Smooth muscle cell (in vitro differentiated cells): Measurements from ENCODE around the gene KCNN1. TPM values are rescaled to one million over a fixed set of nuclear protein-coding genes. Genes with fewer than 3 reads are reported as not detected.

Experiments
- DNase-seq: peaks from one replicate; lab custom pipeline; 2025; ENCODE audit not compliant: unreplicated experiment; lab: John Stamatoyannopoulos, UW
- H2AFZ ChIP-seq: fragments of 200-600 bp; sonication (generic); 2 replicates; pipeline ENCODE4 v1.6.0; 2016; ENCODE audit warnings: antibody characterized with exemption, low read depth, mild to moderate bottlenecking
- H3F3A ChIP-seq: fragments of 200-600 bp; sonication (generic); 2 replicates; pipeline ENCODE4 v1.6.0; 2017; ENCODE audit warnings: antibody characterized with exemption, low read depth
- H3K27ac ChIP-seq: fragments of 200-600 bp; sonication (generic); 2 replicates; pipeline ENCODE4 v1.5.1; 2016; ENCODE audit warnings: low read depth, mild to moderate bottlenecking
- H3K27me3 ChIP-seq: fragments of 200-600 bp; sonication (generic); 2 replicates; pipeline ENCODE4 v1.6.1; 2016; ENCODE audit warnings: low read depth, mild to moderate bottlenecking
- H3K36me3 ChIP-seq: fragments of 200-600 bp; sonication (generic); 2 replicates; pipeline ENCODE4 v1.5.1; 2016; ENCODE audit warnings: low read depth
- H3K4me1 ChIP-seq: fragments of 200-600 bp; sonication (generic); 2 replicates; pipeline ENCODE4 v1.5.1; 2016; ENCODE audit warnings: low read depth
- H3K4me2 ChIP-seq: fragments of 200-600 bp; sonication (generic); 2 replicates; pipeline ENCODE4 v1.6.0; 2016; ENCODE audit warnings: mild to moderate bottlenecking
- H3K4me3 ChIP-seq: fragments of 200-600 bp; sonication (generic); 2 replicates; pipeline ENCODE4 v1.5.1; 2016; ENCODE audit warnings: mild to moderate bottlenecking
- H3K79me2 ChIP-seq: fragments of 200-600 bp; sonication (generic); 2 replicates; pipeline ENCODE4 v1.6.0; 2016; ENCODE audit warnings: low read depth, mild to moderate bottlenecking
- H3K9ac ChIP-seq: fragments of 200-600 bp; sonication (generic); 2 replicates; pipeline ENCODE4 v1.6.0; 2016; ENCODE audit warnings: low read depth
- H3K9me3 ChIP-seq: fragments of 200-600 bp; sonication (generic); replicated peaks from 2 replicates; pipeline ENCODE4 v1.5.1; 2016; ENCODE audit warnings: low read depth
- H4K20me1 ChIP-seq: fragments of 200-600 bp; sonication (generic); 2 replicates; pipeline ENCODE4 v1.6.0; 2016; ENCODE audit warnings: low read depth
- WGBS: methylation state at CpG from one replicate; pipeline ENCODE4 v1.1.7; 2016; ENCODE audit warnings: low lambda C conversion rate; 5-methylcytosine and 5-hydroxymethylcytosine counted together
- polyA plus RNA-seq: library from polyadenylated mRNA; unstranded; fragments of >200 nt; fragmentation: Nextera tagmentation; extraction: Ambion mirVana; gene quantifications from 2 replicates; pipeline ENCODE4 v1.2.1, GENCODE V29; 2016
- total RNA-seq: library from RNA; depleted of rRNA; stranded (reverse); fragments of >200 nt; gene quantifications from 2 replicates; pipeline ENCODE4 v1.2.3, GENCODE V29; 2014
- TF ChIP-seq, protein P1 (sequence below): fragments of 200-600 bp; sonication (generic); IDR thresholded peaks from 2 replicates; pipeline ENCODE4 v1.5.1; 2017; ENCODE audit warnings: borderline replicate concordance, mild to moderate bottlenecking, antibody characterized with exemption; ENCODE audit not compliant: insufficient read depth, poor library complexity, severe bottlenecking

KCNN1 gene
- total and polyA plus RNA-seq, 2 experiments from 2014 or later: 0.22 to 4.2 TPM

GRCh38 chr19:17977021-17977420, 10.1 kb downstream of the KCNN1 start:
- Histone ChIP-seq H2AFZ (no peak overlapping the region), H3K36me3 (no peaks in the 10 kb centered on the region), H3K9ac (no peak overlapping the region), H3K4me1 (no peaks in the 10 kb centered on the region), H3K79me2 (no peaks in the 10 kb centered on the region), H3K27me3 (no peaks in the 10 kb centered on the region), H3K4me3 (no peak overlapping the region), H3F3A (no peaks in the 10 kb centered on the region), H4K20me1 (no peaks in the 10 kb centered on the region), H3K4me2 (no peak overlapping the region), H3K27ac (no peak overlapping the region), H3K9me3 (no peaks in the 10 kb centered on the region)
- TF ChIP-seq, protein P1, sequence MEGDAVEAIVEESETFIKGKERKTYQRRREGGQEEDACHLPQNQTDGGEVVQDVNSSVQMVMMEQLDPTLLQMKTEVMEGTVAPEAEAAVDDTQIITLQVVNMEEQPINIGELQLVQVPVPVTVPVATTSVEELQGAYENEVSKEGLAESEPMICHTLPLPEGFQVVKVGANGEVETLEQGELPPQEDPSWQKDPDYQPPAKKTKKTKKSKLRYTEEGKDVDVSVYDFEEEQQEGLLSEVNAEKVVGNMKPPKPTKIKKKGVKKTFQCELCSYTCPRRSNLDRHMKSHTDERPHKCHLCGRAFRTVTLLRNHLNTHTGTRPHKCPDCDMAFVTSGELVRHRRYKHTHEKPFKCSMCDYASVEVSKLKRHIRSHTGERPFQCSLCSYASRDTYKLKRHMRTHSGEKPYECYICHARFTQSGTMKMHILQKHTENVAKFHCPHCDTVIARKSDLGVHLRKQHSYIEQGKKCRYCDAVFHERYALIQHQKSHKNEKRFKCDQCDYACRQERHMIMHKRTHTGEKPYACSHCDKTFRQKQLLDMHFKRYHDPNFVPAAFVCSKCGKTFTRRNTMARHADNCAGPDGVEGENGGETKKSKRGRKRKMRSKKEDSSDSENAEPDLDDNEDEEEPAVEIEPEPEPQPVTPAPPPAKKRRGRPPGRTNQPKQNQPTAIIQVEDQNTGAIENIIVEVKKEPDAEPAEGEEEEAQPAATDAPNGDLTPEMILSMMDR: no peak
- no peak for DNase-seq
- WGBS: 93% methylated on average over 4 of the region's 4 CpGs

DNA sequence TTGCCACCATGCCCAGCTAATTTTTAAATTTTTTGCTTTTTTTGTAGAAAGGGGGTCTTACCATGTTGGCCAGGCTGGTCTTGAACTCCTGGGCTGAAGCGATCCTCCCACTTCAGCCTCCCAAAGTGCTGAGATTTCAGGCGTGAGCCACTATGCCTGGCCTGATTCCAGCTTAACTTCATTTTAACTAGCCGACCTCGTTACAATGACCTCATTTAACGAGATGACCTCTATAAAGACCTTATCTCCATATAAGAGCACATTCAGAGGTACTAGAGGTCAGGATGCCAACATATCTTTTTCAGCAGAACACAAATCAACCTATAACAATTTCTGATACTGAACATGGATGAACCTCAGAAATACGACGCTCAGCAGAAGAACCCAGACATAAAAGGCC, 10.6 kb downstream of the KCNN1 start:
- H3K4me1 ChIP-seq: no peaks in the 10 kb centered on the region
- H3K27me3 ChIP-seq: no peaks in the 10 kb centered on the region
- no peaks in the 10 kb centered on the region for H3F3A ChIP-seq
- no peaks in the 10 kb centered on the region for H3K9me3 ChIP-seq
- DNase-seq: no peak
- H3K27ac ChIP-seq: no peak overlapping the region
- H4K20me1 ChIP-seq: no peaks in the 10 kb centered on the region
- no peak overlapping the region for H3K4me2 ChIP-seq
- 60% methylated on average over 7 of the region's 7 CpGs for WGBS
- TF ChIP-seq, protein P1: no peak
- H3K9ac ChIP-seq: no peak overlapping the region
- no peak overlapping the region for H3K4me3 ChIP-seq
- no peak overlapping the region for H2AFZ ChIP-seq
- H3K79me2 ChIP-seq: no peaks in the 10 kb centered on the region
- no peaks in the 10 kb centered on the region for H3K36me3 ChIP-seq

GRCh38 chr19:17981611-17982010, 14.7 kb downstream of the KCNN1 start:
- H3F3A ChIP-seq: no peaks in the 10 kb centered on the region
- no peak overlapping the region for H3K27ac ChIP-seq
- no peaks in the 10 kb centered on the region for H3K27me3 ChIP-seq
- no peaks in the 10 kb centered on the region for H3K79me2 ChIP-seq
- DNase-seq: no peak
- 96% methylated on average over 24 of the region's 38 CpGs for WGBS
- no peaks in the 10 kb centered on the region for H3K9me3 ChIP-seq
- H4K20me1 ChIP-seq: no peaks in the 10 kb centered on the region
- no peak overlapping the region for H3K4me3 ChIP-seq
- H3K4me1 ChIP-seq: no peaks in the 10 kb centered on the region
- no peaks in the 10 kb centered on the region for H3K36me3 ChIP-seq
- no peak overlapping the region for H3K4me2 ChIP-seq
- H3K9ac ChIP-seq: no peak overlapping the region
- no peak overlapping the region for H2AFZ ChIP-seq
- TF ChIP-seq, protein P1: no peak

GRCh38 chr19:17982430-17982829, 15.5 kb downstream of the KCNN1 start:
- TF ChIP-seq, protein P1: no peak
- H3K79me2 ChIP-seq: no peaks in the 10 kb centered on the region
- H3K4me3 ChIP-seq: no peak overlapping the region
- H3K4me1 ChIP-seq: no peaks in the 10 kb centered on the region
- no peaks in the 10 kb centered on the region for H3K36me3 ChIP-seq
- H3K27me3 ChIP-seq: no peaks in the 10 kb centered on the region
- H3K4me2 ChIP-seq: no peak overlapping the region
- no peak overlapping the region for H3K9ac ChIP-seq
- H3K27ac ChIP-seq: no peak overlapping the region
- no peaks in the 10 kb centered on the region for H4K20me1 ChIP-seq
- no peaks in the 10 kb centered on the region for H3K9me3 ChIP-seq
- no peak for DNase-seq
- 96% methylated on average over 22 of the region's 22 CpGs for WGBS
- no peaks in the 10 kb centered on the region for H3F3A ChIP-seq
- H2AFZ ChIP-seq: no peak overlapping the region
